HEK293T (cell line): ENCODE results near the gene SARS1.

Experiments
- ARNT ChIP-seq: fragments of 450-650 bp; IDR thresholded peaks from 2 replicates; pipeline ENCODE4 v1.6.1; 2017; ENCODE audit warnings: mild to moderate bottlenecking
- BHLHE40 ChIP-seq: fragments of 450-650 bp; IDR thresholded peaks from 2 replicates; pipeline ENCODE4 v1.6.1; 2016; ENCODE audit warnings: mild to moderate bottlenecking, moderate library complexity, borderline replicate concordance
- FOXK2 ChIP-seq: fragments of 450-650 bp; IDR thresholded peaks from 2 replicates; pipeline ENCODE4 v1.6.1; 2016; ENCODE audit warnings: mild to moderate bottlenecking
- FOXM1 ChIP-seq: fragments of 450-650 bp; IDR thresholded peaks from 2 replicates; pipeline ENCODE4 v1.6.1; 2017; ENCODE audit warnings: mild to moderate bottlenecking, borderline replicate concordance
- HDGF ChIP-seq: fragments of 450-650 bp; IDR thresholded peaks from 2 replicates; pipeline ENCODE4 v1.6.1; 2017; ENCODE audit warnings: antibody characterized with exemption, borderline replicate concordance
- LEF1 ChIP-seq: fragments of 450-650 bp; IDR thresholded peaks from 2 replicates; pipeline ENCODE4 v1.6.1; 2017; ENCODE audit warnings: mild to moderate bottlenecking, borderline replicate concordance
- NFRKB ChIP-seq: fragments of 450-650 bp; IDR thresholded peaks from 2 replicates; pipeline ENCODE4 v1.6.1; 2016; ENCODE audit warnings: mild to moderate bottlenecking, moderate library complexity
- SP1 ChIP-seq: fragments of 450-650 bp; IDR thresholded peaks from 2 replicates; pipeline ENCODE4 v1.6.1; 2017
- SUZ12 ChIP-seq: fragments of 450-650 bp; IDR thresholded peaks from 2 replicates; pipeline ENCODE4 v1.6.1; 2016; ENCODE audit warnings: mild to moderate bottlenecking
- ZNF384 ChIP-seq: fragments of 450-650 bp; IDR thresholded peaks from 2 replicates; pipeline ENCODE4 v1.6.1; 2016

GRCh38 chr1:109255678-109256077 is 42.0 kb downstream of the SARS1 start:
- TF ChIP-seq LEF1 (no peak), ZNF384 (no peak), SUZ12 (no peak), BHLHE40 (no peak), ARNT (no peak), SP1 (no peak), HDGF (no peak), FOXK2 (no peak), NFRKB (no peak), FOXM1 (no peak)
